PC-3 (cell line): ENCODE results near the gene SCGB2A2. TPM values are rescaled to one million over a fixed set of nuclear protein-coding genes. Genes with fewer than 3 reads are reported as not detected.

Experiments used
- ATAC-seq: fragments of 200-7000 bp; cut with Tn5 transposase; 2 replicates; pipeline ENCODE4 v1.9.1; 2020; ENCODE audit warnings: mild to moderate bottlenecking, moderate library complexity
- BruUV-seq: library from RNA; stranded (reverse); fragments of 400-500 nt; replicated peaks from 2 replicates; lab custom pipeline; 2021; lab: Mats Ljungman, UMichigan
- CTCF ChIA-PET: fragments of 300-600 bp; sonication (Branson Sonifier 250); formaldehyde crosslinking; loops from one replicate; lab custom pipeline; 2022; ENCODE audit warnings: antibody characterized with exemption; lab: Charles Lee
- POLR2A ChIA-PET: fragments of 300-600 bp; sonication (Branson Sonifier 250); formaldehyde crosslinking; loops from one replicate; lab custom pipeline; 2022; ENCODE audit warnings: antibody characterized with exemption; ENCODE audit not compliant: unreplicated experiment; lab: Charles Lee
- DNase-seq: peaks from one replicate; pipeline ENCODE4 v3.0.0-alpha.2; 2015
- H2AFZ ChIP-seq: fragments of 300-600 bp; sonication (generic); 2 replicates; pipeline ENCODE4 v1.6.0; 2016; ENCODE audit warnings: antibody characterized with exemption, low read length
- H3F3A ChIP-seq: fragments of 300-600 bp; sonication (generic); one replicate; pipeline ENCODE4 v1.6.0; 2017; ENCODE audit warnings: antibody characterized with exemption, low read length, control low read depth, mild to moderate bottlenecking; ENCODE audit not compliant: unreplicated experiment
- H3K27ac ChIP-seq: fragments of 300-600 bp; sonication (generic); 2 replicates; pipeline ENCODE4 v1.5.1; 2016; ENCODE audit warnings: mild to moderate bottlenecking, low read length
- H3K27me3 ChIP-seq: fragments of 300-600 bp; sonication (generic); 2 replicates; pipeline ENCODE4 v1.6.1; 2016; ENCODE audit warnings: low read length, mixed read lengths
- H3K36me3 ChIP-seq: fragments of 300-600 bp; sonication (generic); 2 replicates; pipeline ENCODE4 v1.6.1; 2016; ENCODE audit warnings: low read depth, mixed run types, low read length, mixed read lengths
- H3K4me1 ChIP-seq: fragments of 300-600 bp; sonication (generic); 2 replicates; pipeline ENCODE4 v1.5.1; 2016; ENCODE audit warnings: low read length; ENCODE audit not compliant: insufficient read depth
- H3K4me2 ChIP-seq: fragments of 300-600 bp; sonication (generic); 2 replicates; pipeline ENCODE4 v1.6.0; 2016; ENCODE audit warnings: low read length
- H3K4me3 ChIP-seq: fragments of 300-600 bp; sonication (generic); 2 replicates; pipeline ENCODE4 v1.5.1; 2016; ENCODE audit warnings: mild to moderate bottlenecking, low read length, mixed read lengths
- H3K79me2 ChIP-seq: fragments of 300-600 bp; sonication (generic); 2 replicates; pipeline ENCODE4 v1.6.1; 2017; ENCODE audit warnings: low read length, mixed read lengths
- H3K9ac ChIP-seq: fragments of 300-600 bp; sonication (generic); 2 replicates; pipeline ENCODE4 v1.6.0; 2016; ENCODE audit warnings: mild to moderate bottlenecking, low read length
- H3K9me2 ChIP-seq: fragments of 300-600 bp; sonication (generic); replicated peaks from 2 replicates; pipeline ENCODE4 v1.6.1; 2016; ENCODE audit warnings: mixed run types, low read length, mixed read lengths
- H3K9me3 ChIP-seq: fragments of 300-600 bp; sonication (generic); 2 replicates; pipeline ENCODE4 v1.6.1; 2016; ENCODE audit warnings: low read length, mixed read lengths
- H4K20me1 ChIP-seq: fragments of 300-600 bp; sonication (generic); 2 replicates; pipeline ENCODE4 v1.6.1; 2016; ENCODE audit warnings: low read length, mixed read lengths
- CTCF ChIP-seq: fragments of 300-600 bp; sonication (generic); conservative IDR thresholded peaks from 2 replicates; pipeline ENCODE4 v1.5.1; 2017; ENCODE audit warnings: antibody characterized with exemption, low read depth, mild to moderate bottlenecking, low read length
- EZH2 ChIP-seq: fragments of 300-600 bp; sonication (generic); IDR thresholded peaks from one replicate; pipeline ENCODE4 v1.6.1; 2017; ENCODE audit warnings: antibody characterized with exemption, mild to moderate bottlenecking, low read length; ENCODE audit not compliant: unreplicated experiment
- EZH2phosphoT487 ChIP-seq: fragments of 300-600 bp; sonication (generic); IDR thresholded peaks from 2 replicates; pipeline ENCODE4 v1.6.1; 2018; ENCODE audit warnings: mild to moderate bottlenecking, antibody characterized with exemption, low read length, borderline replicate concordance
- intact Hi-C: fragments of 100-400 bp; cut with micrococcal nuclease; formaldehyde crosslinking; loops from 2 replicates; pipeline ENCODE4 v1.9.0; 2023
- total RNA-seq: library from RNA; depleted of rRNA; stranded (reverse); fragments of >200 nt; gene quantifications from 2 replicates; pipeline ENCODE4 v1.2.3, GENCODE V29; 2014

SCGB2A2 gene
- total RNA-seq, 1 experiment from 2014 or later = not detected

GRCh38 chr11:62266558-62266957, 3.4 kb upstream of the SCGB2A2 start:
- peaks cover 4% of the 10 kb centered on the region for H3F3A ChIP-seq
- H3K9ac ChIP-seq = no peak overlapping the region
- H3K36me3 ChIP-seq = no peaks in the 10 kb centered on the region
- H3K4me2 ChIP-seq = peak overlapping the region; percentile 61
- H3K9me2 ChIP-seq = no peaks in the 10 kb centered on the region
- no peaks in the 10 kb centered on the region for H3K9me3 ChIP-seq
- H4K20me1 ChIP-seq = no peaks in the 10 kb centered on the region
- peaks cover 13% of the 10 kb centered on the region for H3K27me3 ChIP-seq
- intact Hi-C loops = no loop called here
- ChIA-PET POLR2A (no interaction called here), CTCF (interaction anchor here (0.5 kb wide), 1 partner anchor 323 kb away, joined by 3 read pairs; no protein-coding TSS in a partner anchor)
- no TSS peak for BruUV-seq
- H3K4me1 ChIP-seq = peaks cover 47% of the 10 kb centered on the region
- peak overlapping the region; percentile 52 for H2AFZ ChIP-seq
- H3K79me2 ChIP-seq = no peaks in the 10 kb centered on the region
- DNase-seq (peak; percentile 88), ATAC-seq (peak; percentile 87)
- TF ChIP-seq CTCF = no peak
- TF ChIP-seq EZH2phosphoT487 = no peak
- no peak for TF ChIP-seq EZH2
- peak overlapping the region; percentile 66 for H3K27ac ChIP-seq
- H3K4me3 ChIP-seq = no peak overlapping the region

GRCh38 chr11:62267050-62267449, 2.9 kb upstream of the SCGB2A2 start:
- no peak for TF ChIP-seq EZH2phosphoT487
- TF ChIP-seq EZH2 = no peak
- TF ChIP-seq CTCF = no peak
- Histone ChIP-seq H3K27me3 (peaks cover 17% of the 10 kb centered on the region), H3K27ac (peak overlapping the region; percentile 66), H3K4me2 (peak overlapping the region; percentile 61), H3K4me3 (no peak overlapping the region), H3K79me2 (no peaks in the 10 kb centered on the region), H3K36me3 (no peaks in the 10 kb centered on the region), H4K20me1 (no peaks in the 10 kb centered on the region), H2AFZ (peak overlapping the region; percentile 52), H3K4me1 (peaks cover 47% of the 10 kb centered on the region), H3K9ac (no peak overlapping the region), H3F3A (peaks cover 4% of the 10 kb centered on the region), H3K9me3 (no peaks in the 10 kb centered on the region), H3K9me2 (no peaks in the 10 kb centered on the region)
- intact Hi-C loops = no loop called here
- BruUV-seq = no TSS peak
- CTCF ChIA-PET = interaction anchor here (0.5 kb wide), 1 partner anchor 324 kb away, joined by 3 read pairs; no protein-coding TSS in a partner anchor
- POLR2A ChIA-PET = no interaction called here
- peak; percentile 27 for DNase-seq
- ATAC-seq = no peak

- intact Hi-C loops = no loop called here
- no peak for TF ChIP-seq CTCF
- TF ChIP-seq EZH2phosphoT487 = no peak
- TF ChIP-seq EZH2 = no peak
- H3K4me1 ChIP-seq = peaks cover 47% of the 10 kb centered on the region
- no peak overlapping the region for H2AFZ ChIP-seq
- DNase-seq (peak; percentile 43), ATAC-seq (no peak)
- no TSS peak for BruUV-seq
- ChIA-PET POLR2A (no interaction called here), CTCF (no interaction called here)
- H3K27me3 ChIP-seq = peaks cover 22% of the 10 kb centered on the region
- no peak overlapping the region for H3K27ac ChIP-seq
- no peaks in the 10 kb centered on the region for H3K36me3 ChIP-seq
- no peaks in the 10 kb centered on the region for H3K9me3 ChIP-seq
- H3K9ac ChIP-seq = no peak overlapping the region
- H3F3A ChIP-seq = peaks cover 4% of the 10 kb centered on the region
- no peak overlapping the region for H3K4me2 ChIP-seq
- no peak overlapping the region for H3K4me3 ChIP-seq
- H3K9me2 ChIP-seq = no peaks in the 10 kb centered on the region
- no peaks in the 10 kb centered on the region for H4K20me1 ChIP-seq
- no peaks in the 10 kb centered on the region for H3K79me2 ChIP-seq
Measured at GRCh38 chr11:62267576-62267975, 2.4 kb upstream of the SCGB2A2 start.
